GM12891 (cell line): ENCODE measurements around the gene MATK.
"Not testable (repeated sequence)": the region's sequence is repeated elsewhere in the genome, so short reads cannot be mapped to it uniquely, and the experiment has no call there.

ENCODE experiments used
- DNase-seq: peaks from one replicate; pipeline ENCODE4 v3.0.0; 2011; ENCODE audit warnings: low spot score; ENCODE audit not compliant: insufficient read length
- FAIRE-seq: peaks from 2 replicates; lab custom pipeline; 2011; peaks lifted over from hg19 to GRCh38; lab: Jason Lieb, UNC
- PAX5 ChIP-seq: IDR thresholded peaks from 2 replicates; pipeline ENCODE4 v1.6.1; 2011; ENCODE audit warnings: low read length, moderate library complexity, mild to moderate bottlenecking; ENCODE audit not compliant: insufficient read depth, severe bottlenecking
- POLR2A ChIP-seq: IDR thresholded peaks from 2 replicates; pipeline ENCODE4 v1.6.1; 2011; ENCODE audit warnings: low read depth, low read length, control low read depth
- POLR2AphosphoS5 ChIP-seq: IDR thresholded peaks from 2 replicates; pipeline ENCODE4 v1.6.1; 2011; ENCODE audit warnings: low read depth, low read length, control low read depth
- POU2F2 ChIP-seq: IDR thresholded peaks from 2 replicates; pipeline ENCODE4 v1.6.1; 2011; ENCODE audit warnings: low read depth, mild to moderate bottlenecking, control low read depth, low read length, moderate library complexity
- SPI1 ChIP-seq: IDR thresholded peaks from 2 replicates; pipeline ENCODE4 v1.6.1; 2011; ENCODE audit warnings: low read depth, low read length, control low read depth
- TAF1 ChIP-seq: IDR thresholded peaks from 2 replicates; pipeline ENCODE4 v1.6.1; 2011; ENCODE audit warnings: low read depth, low read length, control low read depth

Gene MATK

DNA sequence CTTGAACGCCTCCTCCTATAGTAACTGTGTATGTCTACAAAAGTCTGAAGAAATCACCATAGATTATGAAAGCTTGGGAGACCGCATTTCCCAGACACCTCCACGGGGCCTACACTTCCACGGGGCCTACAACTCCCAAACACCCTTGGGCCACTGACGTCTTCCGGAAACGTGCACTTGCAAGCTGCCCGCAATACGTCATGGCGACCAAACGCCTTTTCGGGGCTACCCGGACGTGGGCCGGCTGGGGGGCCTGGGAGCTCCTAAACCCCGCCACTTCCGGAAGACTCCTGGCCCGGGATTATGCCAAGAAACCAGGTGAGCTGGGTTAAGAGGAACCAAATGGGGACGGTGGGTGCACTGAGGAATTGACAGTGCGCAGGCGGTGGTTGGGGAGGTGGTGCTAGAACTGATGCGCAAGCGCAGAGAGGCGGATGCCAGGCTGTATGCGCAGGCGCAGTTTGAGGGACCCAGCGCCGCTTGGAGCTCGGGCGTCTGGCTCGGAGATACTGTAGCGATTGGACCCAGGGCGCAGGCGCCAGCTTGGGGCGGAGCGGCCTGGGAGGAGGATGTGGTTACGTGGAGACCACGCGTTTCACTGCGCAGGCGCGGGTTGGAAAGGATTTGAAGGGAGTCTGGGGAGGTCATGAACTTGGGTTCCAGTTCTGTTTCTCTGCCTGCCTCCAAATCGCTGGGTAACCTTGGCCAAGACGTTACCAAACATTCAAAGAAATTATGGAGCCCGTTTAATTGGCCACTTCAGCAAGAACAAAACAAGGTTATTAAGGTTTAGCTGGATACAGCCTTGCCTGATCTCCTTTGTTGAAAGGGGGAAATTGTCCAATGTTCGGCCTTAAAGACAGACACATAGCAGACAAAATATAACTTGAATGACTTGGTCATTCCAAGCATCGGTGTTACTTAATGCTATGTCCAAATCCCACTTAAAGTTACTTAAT is 23.4 kb downstream of the MATK start, which contains the start of gene MRPL54:
TSS of gene MRPL54 (plus strand) at position 182 of the 959 bp plus-strand sequence. CDS start at position 201, 19 bp downstream.
- TF ChIP-seq POU2F2, result peak; percentile 58
- peak; percentile 93 for TF ChIP-seq POLR2AphosphoS5
- TF ChIP-seq SPI1, result peak; percentile 56
- TF ChIP-seq POLR2A, result peak; percentile 96
- no peak for TF ChIP-seq PAX5
- TF ChIP-seq TAF1, result peak; percentile 89
- FAIRE-seq (peak; percentile 99), DNase-seq (peak; percentile 96)

DNA sequence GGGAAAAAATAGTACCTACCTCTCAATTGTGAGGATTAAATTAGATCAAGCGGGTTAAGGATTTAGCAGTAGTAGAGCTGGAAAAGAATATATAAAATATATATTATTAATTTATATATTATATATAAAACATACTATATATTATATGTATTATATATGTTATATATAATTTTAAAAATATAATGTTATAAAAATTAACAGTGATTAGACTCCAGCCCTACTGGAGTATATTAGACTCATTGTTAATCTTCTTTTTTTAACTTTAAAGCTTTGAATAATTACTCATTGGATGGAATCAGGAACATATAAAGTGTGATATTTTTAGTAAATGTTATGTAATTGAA is 24.1 kb downstream of the MATK start:
- TF ChIP-seq PAX5 (no peak), TAF1 (no peak)
- DNase-seq (no peak), FAIRE-seq (no peak)

DNA sequence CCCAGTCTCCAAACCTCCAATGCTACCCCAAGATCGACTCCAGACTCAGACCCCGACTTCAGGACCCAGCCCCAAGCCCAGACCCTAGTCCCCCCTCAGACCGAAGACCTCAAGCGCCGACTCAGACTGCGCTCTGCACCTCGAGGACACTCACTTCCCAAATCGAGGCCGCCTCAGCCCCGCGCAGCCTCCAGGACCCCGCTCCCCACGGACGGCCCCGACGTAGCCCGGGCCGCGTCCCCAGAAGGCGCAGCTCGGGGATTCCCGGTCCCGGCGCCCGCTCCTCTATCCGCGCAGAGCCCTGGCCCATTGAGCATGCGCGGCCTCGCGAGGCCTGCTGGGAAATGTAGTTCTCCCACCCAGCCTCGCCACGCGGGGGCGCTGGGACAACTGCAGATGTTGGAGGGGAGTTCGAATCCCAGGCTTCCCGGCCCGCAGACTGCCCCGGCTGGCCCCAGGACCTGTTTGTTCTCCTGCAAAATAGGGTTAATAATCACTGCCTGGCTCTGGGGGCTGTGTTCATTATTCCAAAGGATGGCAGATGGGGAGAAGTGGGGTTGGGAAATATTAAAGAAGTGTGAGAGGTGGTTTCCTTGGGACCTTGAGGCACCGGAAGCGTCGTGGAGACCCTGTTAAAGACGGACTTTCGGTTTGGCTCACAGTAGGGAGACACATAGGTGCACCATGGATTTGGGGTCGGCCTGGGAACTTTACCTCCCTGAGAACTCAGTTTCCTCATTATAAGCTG is 24.6 kb downstream of the MATK start, which contains the start of gene APBA3:
TSS of gene APBA3 (minus strand) at position 311 of the 748 bp plus-strand sequence. CDS start 1,428 bp downstream, outside the sequence.
- TF ChIP-seq PAX5 (no peak), POU2F2 (peak; percentile 50; the same call in 1 of the 2 replicates), POLR2AphosphoS5 (peak; percentile 62; the same call in 1 of the 2 replicates), SPI1 (no peak), TAF1 (peak; percentile 34; the same call in 1 of the 2 replicates), POLR2A (peak; percentile 85)
- FAIRE-seq (peak; percentile 92), DNase-seq (peak; percentile 94)

- TF ChIP-seq POLR2AphosphoS5 (no peak), POLR2A (no peak), PAX5 (no peak), SPI1 (no peak), POU2F2 (no peak), TAF1 (no peak)
- FAIRE-seq, result no peak
- DNase-seq, result no peak
Measured at GRCh38 chr19:3760871-3761361, 25.3 kb downstream of the MATK start.

DNA sequence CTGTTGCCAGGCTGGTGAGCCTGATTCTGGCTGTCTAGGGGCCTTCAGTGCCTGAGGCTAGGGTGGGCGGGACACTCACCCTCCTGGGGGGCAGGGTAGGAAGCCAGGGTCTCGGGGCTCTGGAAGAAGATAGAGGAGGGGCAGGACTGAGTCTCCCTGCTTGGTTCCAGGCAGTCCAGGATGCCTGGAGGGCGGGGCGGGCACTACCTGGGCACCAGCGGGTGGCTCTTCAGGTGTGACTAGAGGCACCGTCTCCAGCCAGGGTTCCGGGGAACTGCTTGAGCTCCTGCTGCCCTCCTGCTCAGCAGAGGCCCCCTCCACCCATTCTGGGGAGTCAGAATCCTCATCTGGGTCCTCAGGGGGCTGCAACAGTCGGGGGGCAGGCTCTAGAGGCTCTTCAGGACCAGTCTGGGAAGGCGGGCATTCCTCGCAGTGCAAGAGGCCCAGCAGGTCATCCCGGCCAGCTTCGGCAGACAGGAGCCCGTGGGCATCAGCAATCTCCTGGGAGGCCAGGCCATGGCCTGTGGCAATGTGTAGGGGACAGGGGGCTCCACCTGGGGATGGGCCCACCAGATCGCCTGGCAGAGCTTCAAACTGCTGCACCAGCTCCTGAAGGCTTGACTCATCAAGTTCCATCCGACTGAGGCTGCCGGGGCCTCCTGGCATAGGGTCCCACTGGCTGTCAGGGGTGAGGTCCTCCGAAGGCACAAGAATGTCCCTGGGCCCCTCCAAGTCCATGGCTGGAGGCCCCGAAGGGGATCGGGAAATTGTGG is 26.5 kb downstream of the MATK start:
- no peak for TF ChIP-seq POLR2A
- TF ChIP-seq POLR2AphosphoS5, result no peak
- TF ChIP-seq TAF1, result no peak
- no peak for TF ChIP-seq PAX5
- FAIRE-seq (no peak), DNase-seq (no peak)

- FAIRE-seq, DNase-seq: not testable (repeated sequence)
Measured at GRCh38 chr19:3758297-3758696, 27.9 kb downstream of the MATK start.

GRCh38 chr19:3757705-3758104 is 28.5 kb downstream of the MATK start:
- not testable (repeated sequence) for DNase-seq, FAIRE-seq

- no peak for TF ChIP-seq POLR2AphosphoS5
- TF ChIP-seq POU2F2, result no peak
- no peak for FAIRE-seq
- no peak for DNase-seq
Measured at GRCh38 chr19:3753631-3754410, 32.4 kb downstream of the MATK start.

- no peak for TF ChIP-seq TAF1
- TF ChIP-seq SPI1, result no peak
- TF ChIP-seq POLR2A, result no peak
- no peak for TF ChIP-seq POLR2AphosphoS5
- no peak for TF ChIP-seq POU2F2
- no peak for TF ChIP-seq PAX5
- no peak for FAIRE-seq
- no peak for DNase-seq
Measured at GRCh38 chr19:3752492-3752891, 33.7 kb downstream of the MATK start.
